ENCODE measurements around the gene GLS.

Gene GLS

GRCh38 chr2:190876631-190877030 is 4.0 kb upstream of the GLS start:
- H3K4me3 ChIP-seq (ENCODE audit: low read depth, low read length) = no peak overlapping the region
- no peak for TF ChIP-seq CTCF (IDR thresholded peaks at IDR 0.05; ENCODE audit: low read depth, low read length, missing control alignments)
- in situ Hi-C loops (cut with HindIII; ENCODE audit: low sequenced_read_pairs) = no loop called here
- DNase-seq (ENCODE audit: low read depth) = no peak

GRCh38 chr2:190877436-190877835 is 3.2 kb upstream of the GLS start:
- TF ChIP-seq CTCF (IDR thresholded peaks at IDR 0.05; ENCODE audit: low read depth, low read length, missing control alignments) = no peak
- DNase-seq (ENCODE audit: low read depth) = no peak
- in situ Hi-C loops (cut with HindIII; ENCODE audit: low sequenced_read_pairs) = no loop called here
- H3K4me3 ChIP-seq (ENCODE audit: low read depth, low read length) = no peak overlapping the region

GRCh38 chr2:190879474-190880377 is 895 bp upstream of the GLS start:
- peak overlapping the region; percentile 63 for H3K4me3 ChIP-seq (ENCODE audit: low read depth, low read length)
- in situ Hi-C loops (cut with HindIII; ENCODE audit: low sequenced_read_pairs) = no loop called here
- no peak for DNase-seq (ENCODE audit: low read depth)
- TF ChIP-seq CTCF (IDR thresholded peaks at IDR 0.05; ENCODE audit: low read depth, low read length, missing control alignments) = no peak

- in situ Hi-C loops (cut with HindIII; ENCODE audit: low sequenced_read_pairs) = no loop called here
- TF ChIP-seq CTCF (IDR thresholded peaks at IDR 0.05; ENCODE audit: low read depth, low read length, missing control alignments) = no peak
- peak overlapping the region; percentile 63 for H3K4me3 ChIP-seq (ENCODE audit: low read depth, low read length)
- DNase-seq (ENCODE audit: low read depth) = no peak
Observed at GRCh38 chr2:190881084-190881597, 520 bp downstream of the GLS start.

GRCh38 chr2:190881598-190882410 is 1.2 kb downstream of the GLS start:
- in situ Hi-C loops (cut with HindIII; ENCODE audit: low sequenced_read_pairs) = no loop called here

More at GRCh38 chr2:190881598-190882410, 1.2 kb downstream of the GLS start:
- no peak for DNase-seq (ENCODE audit: low read depth)
- H3K4me3 ChIP-seq (ENCODE audit: low read depth, low read length) = peak overlapping the region; percentile 63
- no peak for TF ChIP-seq CTCF (IDR thresholded peaks at IDR 0.05; ENCODE audit: low read depth, low read length, missing control alignments)
